Type B pancreatic cell (in vitro differentiated cells): ENCODE measurements around the gene MICAL2. TPM values are rescaled to one million over a fixed set of nuclear protein-coding genes. Genes with fewer than 3 reads are reported as not detected.
A peak's percentile ranks its signal among the peaks of the same experiment; 100 is the strongest.

Experiments
- DNase-seq: peaks from one replicate; pipeline ENCODE4 v3.0.0; 2021; ENCODE audit warnings: mixed read lengths; ENCODE audit not compliant: unreplicated experiment; ENCODE audit errors: extremely low spot score
- H3K27ac Mint-ChIP-seq: 2 replicates; pipeline ENCODE4 v1.8.0; 2021; ENCODE audit warnings: mild to moderate bottlenecking, mixed read lengths
- H3K27me3 Mint-ChIP-seq: 2 replicates; pipeline ENCODE4 v1.8.0; 2021; ENCODE audit warnings: mixed read lengths
- H3K36me3 Mint-ChIP-seq: 2 replicates; pipeline ENCODE4 v1.8.0; 2021; ENCODE audit warnings: mixed read lengths
- H3K4me1 Mint-ChIP-seq: one replicate; pipeline ENCODE4 v1.8.0; 2021; ENCODE audit warnings: mixed read lengths; ENCODE audit not compliant: unreplicated experiment
- H3K4me3 Mint-ChIP-seq: 2 replicates; pipeline ENCODE4 v1.8.0; 2021; ENCODE audit warnings: mild to moderate bottlenecking, mixed read lengths
- H3K9me3 Mint-ChIP-seq: 2 replicates; pipeline ENCODE4 v1.8.0; 2021; ENCODE audit warnings: mixed read lengths
- total RNA-seq: library from RNA; stranded (reverse); gene quantifications from 2 replicates; pipeline ENCODE4 v1.2.1, GENCODE V29; 2021; ENCODE audit warnings: low replicate concordance
- TF ChIP-seq, protein P1 (sequence below): fragments of 200-600 bp; sonication (generic); conservative IDR thresholded peaks from 2 replicates; pipeline ENCODE4 v1.5.0; 2021; ENCODE audit warnings: antibody characterized with exemption, mild to moderate bottlenecking

Gene MICAL2
- total RNA-seq, 1 donor from 2014 or later, result 38.0 TPM

- TF ChIP-seq, protein P1, sequence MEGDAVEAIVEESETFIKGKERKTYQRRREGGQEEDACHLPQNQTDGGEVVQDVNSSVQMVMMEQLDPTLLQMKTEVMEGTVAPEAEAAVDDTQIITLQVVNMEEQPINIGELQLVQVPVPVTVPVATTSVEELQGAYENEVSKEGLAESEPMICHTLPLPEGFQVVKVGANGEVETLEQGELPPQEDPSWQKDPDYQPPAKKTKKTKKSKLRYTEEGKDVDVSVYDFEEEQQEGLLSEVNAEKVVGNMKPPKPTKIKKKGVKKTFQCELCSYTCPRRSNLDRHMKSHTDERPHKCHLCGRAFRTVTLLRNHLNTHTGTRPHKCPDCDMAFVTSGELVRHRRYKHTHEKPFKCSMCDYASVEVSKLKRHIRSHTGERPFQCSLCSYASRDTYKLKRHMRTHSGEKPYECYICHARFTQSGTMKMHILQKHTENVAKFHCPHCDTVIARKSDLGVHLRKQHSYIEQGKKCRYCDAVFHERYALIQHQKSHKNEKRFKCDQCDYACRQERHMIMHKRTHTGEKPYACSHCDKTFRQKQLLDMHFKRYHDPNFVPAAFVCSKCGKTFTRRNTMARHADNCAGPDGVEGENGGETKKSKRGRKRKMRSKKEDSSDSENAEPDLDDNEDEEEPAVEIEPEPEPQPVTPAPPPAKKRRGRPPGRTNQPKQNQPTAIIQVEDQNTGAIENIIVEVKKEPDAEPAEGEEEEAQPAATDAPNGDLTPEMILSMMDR, result peak; percentile 7
- DNase-seq, result no peak
- H3K4me1 Mint-ChIP-seq, result peaks cover 27% of the 10 kb centered on the region
- H3K9me3 Mint-ChIP-seq, result no peaks in the 10 kb centered on the region
- H3K27me3 Mint-ChIP-seq, result no peaks in the 10 kb centered on the region
- H3K4me3 Mint-ChIP-seq, result no peak overlapping the region
- no peaks in the 10 kb centered on the region for H3K36me3 Mint-ChIP-seq
- no peak overlapping the region for H3K27ac Mint-ChIP-seq
Observed at GRCh38 chr11:12266943-12267342, 156.6 kb downstream of the MICAL2 start.

DNA sequence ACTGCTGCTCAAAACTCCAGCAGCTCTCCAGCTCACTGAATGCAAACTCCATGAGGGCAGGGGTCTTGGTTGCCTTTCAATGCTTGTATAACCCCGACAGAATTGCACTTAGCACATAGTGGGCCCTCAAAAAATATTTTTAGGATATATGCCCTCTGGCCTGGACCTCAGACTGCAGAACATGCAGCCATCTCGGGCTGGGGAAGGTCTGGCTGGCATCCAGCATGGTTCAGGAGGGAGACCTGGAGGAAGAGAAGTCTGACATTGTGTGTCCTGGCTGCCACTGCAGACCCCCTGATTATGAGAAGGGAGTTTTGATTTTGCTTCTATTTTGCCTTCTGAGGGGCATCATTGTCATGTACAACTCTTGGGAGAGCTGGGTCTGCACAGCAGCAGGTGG is 157.5 kb downstream of the MICAL2 start:
- no peak for DNase-seq
- Mint-ChIP-seq H3K4me1 (peaks cover 27% of the 10 kb centered on the region), H3K27ac (no peak overlapping the region)

DNA sequence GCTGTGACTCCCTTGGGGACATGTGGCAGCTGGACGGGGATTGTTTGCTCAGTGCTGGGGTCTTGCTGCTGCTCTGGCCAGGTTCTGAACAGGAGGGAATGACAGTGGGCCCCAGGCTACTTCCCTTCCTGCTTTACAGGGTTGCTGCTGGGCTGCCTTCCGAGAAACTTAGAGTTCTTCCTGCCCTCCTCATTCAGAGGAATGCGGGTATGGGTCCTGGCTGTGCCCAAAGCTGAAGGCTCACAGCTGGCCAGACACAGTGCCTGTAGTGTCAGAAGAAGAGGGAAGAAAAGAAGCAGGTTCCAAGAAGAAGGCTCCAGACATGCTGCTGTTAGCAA is 158.7 kb downstream of the MICAL2 start:
- H3K27ac Mint-ChIP-seq, result peak overlapping the region; percentile 31
- TF ChIP-seq, protein P1, result no peak
- no peaks in the 10 kb centered on the region for H3K9me3 Mint-ChIP-seq
- no peaks in the 10 kb centered on the region for H3K27me3 Mint-ChIP-seq
- H3K4me1 Mint-ChIP-seq, result peaks cover 21% of the 10 kb centered on the region
- no peak for DNase-seq
- no peaks in the 10 kb centered on the region for H3K36me3 Mint-ChIP-seq
- no peak overlapping the region for H3K4me3 Mint-ChIP-seq

More for the DNA sequence above, 157.5 kb downstream of the MICAL2 start:
- no peak overlapping the region for H3K4me3 Mint-ChIP-seq
- no peaks in the 10 kb centered on the region for H3K27me3 Mint-ChIP-seq
- TF ChIP-seq, protein P1, result no peak
- H3K36me3 Mint-ChIP-seq, result no peaks in the 10 kb centered on the region
- no peaks in the 10 kb centered on the region for H3K9me3 Mint-ChIP-seq

GRCh38 chr11:12269446-12270214 is 159.2 kb downstream of the MICAL2 start:
- Mint-ChIP-seq H3K27me3 (no peaks in the 10 kb centered on the region), H3K27ac (peak overlapping the region; percentile 31), H3K4me1 (peaks cover 25% of the 10 kb centered on the region), H3K9me3 (no peaks in the 10 kb centered on the region), H3K36me3 (no peaks in the 10 kb centered on the region), H3K4me3 (no peak overlapping the region)
- TF ChIP-seq, protein P1, result no peak
- no peak for DNase-seq

DNA sequence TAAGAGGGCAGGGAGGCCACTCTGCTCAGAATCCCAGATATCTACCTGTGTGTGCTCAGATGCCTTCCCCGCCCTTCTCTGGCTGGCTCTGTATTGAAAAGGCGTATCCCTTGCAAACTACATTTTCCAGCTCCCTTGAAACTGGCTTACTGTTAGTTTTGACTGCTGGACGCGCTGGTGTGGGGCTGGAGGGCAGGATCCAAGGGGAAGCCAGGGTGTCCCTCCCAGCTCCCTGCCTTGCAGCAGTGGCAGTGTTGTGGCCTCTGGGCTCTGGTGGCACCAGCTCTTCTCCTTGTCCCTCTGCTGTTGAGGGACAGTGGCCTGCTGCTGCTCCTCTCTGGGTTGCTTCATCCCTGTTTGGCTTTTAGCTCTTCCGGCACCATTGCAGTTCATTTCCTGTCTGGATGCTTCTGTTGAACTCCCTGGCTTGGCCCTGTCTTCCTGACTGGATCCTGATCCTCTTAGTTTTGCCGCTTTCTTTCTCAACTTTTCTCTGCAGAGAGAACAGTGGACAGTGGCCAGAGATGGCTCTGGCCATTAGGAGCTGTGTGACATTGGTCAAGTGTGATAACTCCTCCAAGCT is 159.9 kb downstream of the MICAL2 start:
- TF ChIP-seq, protein P1, result no peak
- H3K9me3 Mint-ChIP-seq, result no peaks in the 10 kb centered on the region
- H3K4me3 Mint-ChIP-seq, result no peak overlapping the region
- H3K27ac Mint-ChIP-seq, result no peak overlapping the region
- DNase-seq, result no peak
- H3K4me1 Mint-ChIP-seq, result peaks cover 25% of the 10 kb centered on the region
- no peaks in the 10 kb centered on the region for H3K27me3 Mint-ChIP-seq
- H3K36me3 Mint-ChIP-seq, result no peaks in the 10 kb centered on the region
